Calu3 (cell line): Measurements from ENCODE around the gene TRIM75. TPM values are rescaled to one million over a fixed set of nuclear protein-coding genes. Genes with fewer than 3 reads are reported as not detected.
A peak's percentile ranks its signal among the peaks of the same experiment; 100 is the strongest.
"Not testable (repeated sequence)": the region's sequence is repeated elsewhere in the genome, so short reads cannot be mapped to it uniquely, and the experiment has no call there.

Experiments used
- BruUV-seq: library from RNA; stranded (reverse); fragments of 400-500 nt; replicated peaks from 2 replicates; lab custom pipeline; 2021; lab: Mats Ljungman, UMichigan
- CTCF ChIA-PET: fragments of 300-600 bp; sonication (Branson Sonifier 250); formaldehyde crosslinking; loops from one replicate; lab custom pipeline; 2022; ENCODE audit warnings: antibody characterized with exemption; lab: Charles Lee
- DNase-seq: peaks from one replicate; pipeline ENCODE4 v3.0.0; 2022
- H3K27ac Mint-ChIP-seq: one replicate; pipeline ENCODE4 v1.8.0; 2022; ENCODE audit warnings: mixed read lengths; ENCODE audit not compliant: unreplicated experiment
- H3K27me3 Mint-ChIP-seq: one replicate; pipeline ENCODE4 v1.8.0; 2022; ENCODE audit warnings: mixed read lengths; ENCODE audit not compliant: unreplicated experiment
- H3K36me3 Mint-ChIP-seq: one replicate; pipeline ENCODE4 v1.8.0; 2022; ENCODE audit warnings: mild to moderate bottlenecking, moderate library complexity, mixed read lengths; ENCODE audit not compliant: insufficient read depth, unreplicated experiment
- H3K4me1 Mint-ChIP-seq: one replicate; pipeline ENCODE4 v1.8.0; 2022; ENCODE audit warnings: mild to moderate bottlenecking, low read depth, mixed read lengths; ENCODE audit not compliant: unreplicated experiment
- H3K4me3 Mint-ChIP-seq: one replicate; pipeline ENCODE4 v1.8.0; 2022; ENCODE audit warnings: mild to moderate bottlenecking, low read depth, moderate library complexity, mixed read lengths; ENCODE audit not compliant: unreplicated experiment
- H3K9me3 Mint-ChIP-seq: one replicate; pipeline ENCODE4 v1.8.0; 2022; ENCODE audit warnings: low read depth, mixed read lengths; ENCODE audit not compliant: unreplicated experiment
- CTCF ChIP-seq: fragments of 200-600 bp; IDR thresholded peaks from one replicate; pipeline ENCODE4 v1.8.0; 2022; ENCODE audit warnings: antibody characterized with exemption; ENCODE audit not compliant: unreplicated experiment
- intact Hi-C: fragments of 100-400 bp; cut with micrococcal nuclease; formaldehyde crosslinking; loops from one replicate; pipeline ENCODE4 v1.10.0; 2022; ENCODE audit not compliant: unreplicated experiment
- total RNA-seq: library from RNA; stranded (reverse); gene quantifications from 2 replicates; pipeline ENCODE4 v1.2.3, GENCODE V29; 2022

Gene TRIM75
- total RNA-seq, 1 experiment from 2014 or later, result not detected

DNA sequence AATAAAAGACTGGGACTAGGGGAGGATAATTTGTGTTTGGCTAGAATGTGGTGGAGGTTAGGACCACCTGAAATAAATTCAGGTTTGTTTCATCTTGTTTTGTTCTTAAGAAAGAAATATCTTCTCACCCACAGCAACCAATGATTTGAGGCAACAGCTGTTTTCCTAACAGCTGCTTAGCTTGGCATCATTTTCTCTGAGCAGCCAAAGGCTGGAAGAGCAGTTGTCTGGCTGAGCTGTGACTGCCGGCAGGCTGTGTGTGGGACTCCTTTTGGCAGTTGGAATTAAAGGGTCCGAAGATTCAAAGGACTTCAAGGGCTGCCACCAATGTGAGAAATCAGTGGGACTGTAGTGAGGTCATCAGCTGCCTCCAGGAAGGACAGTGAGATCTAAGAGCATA is 5.0 kb downstream of the TRIM75 start:
- CTCF ChIA-PET, result no interaction called here
- Mint-ChIP-seq H3K4me1 (no peaks in the 10 kb centered on the region), H3K27me3 (no peaks in the 10 kb centered on the region), H3K27ac (peak overlapping the region; percentile 36), H3K9me3 (no peaks in the 10 kb centered on the region), H3K36me3 (no peaks in the 10 kb centered on the region), H3K4me3 (no peak overlapping the region)
- BruUV-seq, result no TSS peak
- no peak for TF ChIP-seq CTCF
- DNase-seq, result no peak
- intact Hi-C loops, result no loop called here

- Mint-ChIP-seq H3K4me1 (no peaks in the 10 kb centered on the region), H3K27me3 (no peaks in the 10 kb centered on the region), H3K4me3 (no peak overlapping the region), H3K36me3 (no peaks in the 10 kb centered on the region), H3K9me3 (no peaks in the 10 kb centered on the region), H3K27ac (no peak overlapping the region)
- no peak for DNase-seq
- intact Hi-C loops, result no loop called here
- no TSS peak for BruUV-seq
- no peak for TF ChIP-seq CTCF
- CTCF ChIA-PET, result no interaction called here
Observed at GRCh38 chr4:165059386-165059785, 5.7 kb downstream of the TRIM75 start.

- no TSS peak for BruUV-seq
- Mint-ChIP-seq H3K9me3 (no peaks in the 10 kb centered on the region), H3K4me1 (no peaks in the 10 kb centered on the region), H3K36me3 (no peaks in the 10 kb centered on the region), H3K27me3 (no peaks in the 10 kb centered on the region), H3K27ac (no peak overlapping the region), H3K4me3 (no peak overlapping the region)
- intact Hi-C loops, result no loop called here
- CTCF ChIA-PET, result no interaction called here
- no peak for DNase-seq
- TF ChIP-seq CTCF, result no peak
Observed at GRCh38 chr4:165060938-165061337, 7.3 kb downstream of the TRIM75 start.

GRCh38 chr4:165070560-165070959 is 16.9 kb downstream of the TRIM75 start:
- H3K27ac Mint-ChIP-seq, result no peak overlapping the region
- no TSS peak for BruUV-seq
- TF ChIP-seq CTCF, result no peak
- CTCF ChIA-PET, result no interaction called here
- H3K4me3 Mint-ChIP-seq, result no peak overlapping the region
- H3K27me3 Mint-ChIP-seq, result no peaks in the 10 kb centered on the region
- no peak for DNase-seq
- no peaks in the 10 kb centered on the region for H3K4me1 Mint-ChIP-seq
- intact Hi-C loops, result no loop called here
- peaks cover 6% of the 10 kb centered on the region for H3K36me3 Mint-ChIP-seq
- H3K9me3 Mint-ChIP-seq, result no peaks in the 10 kb centered on the region

DNA sequence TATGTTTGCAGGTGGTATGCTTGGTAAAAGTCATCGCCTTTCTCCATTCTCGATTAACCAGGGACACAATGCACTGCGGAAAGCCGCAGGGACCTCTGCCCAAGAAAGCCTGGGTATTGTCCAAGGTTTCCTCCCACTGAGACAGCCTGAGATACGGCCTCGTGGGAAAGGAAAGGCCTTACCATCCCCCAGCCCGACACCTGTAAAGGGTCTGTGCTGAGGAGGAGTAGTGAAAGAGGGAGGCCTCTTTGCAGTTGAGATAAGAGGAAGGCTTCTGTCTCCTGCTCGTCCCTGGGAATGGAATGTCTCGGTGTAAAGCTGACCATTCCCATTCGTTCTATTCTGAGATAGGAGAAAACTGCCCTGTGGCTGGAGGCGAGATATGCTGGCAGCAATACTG is 19.7 kb downstream of the TRIM75 start:
- H3K36me3 Mint-ChIP-seq, BruUV-seq, intact Hi-C loops, H3K4me3 Mint-ChIP-seq, CTCF ChIA-PET, H3K27me3 Mint-ChIP-seq, DNase-seq, H3K4me1 Mint-ChIP-seq, H3K9me3 Mint-ChIP-seq, H3K27ac Mint-ChIP-seq: not testable (repeated sequence)
